ENCODE results near the gene GLI2. TPM values are rescaled to one million over a fixed set of nuclear protein-coding genes. Genes with fewer than 3 reads are reported as not detected.

Gene GLI2
- total RNA-seq, 4 donors from 2014 or later = 7.5 to 14.9 (median 8.7) TPM

- TF ChIP-seq CTCF (IDR thresholded peaks at IDR 0.05) (no peak), POLR2A (IDR thresholded peaks at IDR 0.05) (no peak), EP300 (IDR thresholded peaks at IDR 0.05) (no peak)
- Histone ChIP-seq H3K27ac (no peak overlapping the region), H3K4me3 (no peak overlapping the region), H3K4me1 (no peaks in the 10 kb centered on the region), H3K36me3 (no peaks in the 10 kb centered on the region), H3K9me3 (no peaks in the 10 kb centered on the region), H3K27me3 (no peaks in the 10 kb centered on the region)
- 76 to 84% methylated on average over 13 of the region's 13 CpGs for WGBS, 2 donors
- no peak for DNase-seq (ENCODE audit: low spot score in 2 of 2)
Measured at GRCh38 chr2:120702801-120703200, 32.9 kb upstream of the GLI2 start.

GRCh38 chr2:120703330-120703994 is 32.2 kb upstream of the GLI2 start:
- Histone ChIP-seq H3K36me3 (no peaks in the 10 kb centered on the region), H3K4me3 (no peak overlapping the region), H3K4me1 (no peaks in the 10 kb centered on the region), H3K27me3 (no peaks in the 10 kb centered on the region), H3K27ac (no peak overlapping the region), H3K9me3 (no peaks in the 10 kb centered on the region)
- TF ChIP-seq CTCF (IDR thresholded peaks at IDR 0.05) (no peak), POLR2A (IDR thresholded peaks at IDR 0.05) (no peak), EP300 (IDR thresholded peaks at IDR 0.05) (no peak)
- no peak for DNase-seq (ENCODE audit: low spot score in 2 of 2)
- 84 to 88% methylated on average over 4 of the region's 4 CpGs for WGBS, 2 donors

GRCh38 chr2:120704696-120705095 is 31.0 kb upstream of the GLI2 start:
- TF ChIP-seq CTCF (IDR thresholded peaks at IDR 0.05) (no peak), EP300 (IDR thresholded peaks at IDR 0.05) (no peak), POLR2A (IDR thresholded peaks at IDR 0.05) (no peak)
- H3K9me3 ChIP-seq = no peaks in the 10 kb centered on the region
- no peak overlapping the region for H3K4me3 ChIP-seq
- 81 to 82% methylated on average over 2 of the region's 2 CpGs for WGBS, 2 donors
- H3K27me3 ChIP-seq = no peaks in the 10 kb centered on the region
- no peak for DNase-seq (ENCODE audit: low spot score in 2 of 2)
- no peak overlapping the region for H3K27ac ChIP-seq
- H3K4me1 ChIP-seq = no peaks in the 10 kb centered on the region
- no peaks in the 10 kb centered on the region for H3K36me3 ChIP-seq

- no peak overlapping the region for H3K4me3 ChIP-seq
- H3K36me3 ChIP-seq = no peaks in the 10 kb centered on the region
- H3K27ac ChIP-seq = no peak overlapping the region
- H3K9me3 ChIP-seq = no peaks in the 10 kb centered on the region
- H3K27me3 ChIP-seq = peaks cover 0 to 12% of the 10 kb centered on the region in 2 donors
- DNase-seq (ENCODE audit: low spot score in 2 of 2) = no peak
- TF ChIP-seq EP300 (IDR thresholded peaks at IDR 0.05) (no peak), CTCF (IDR thresholded peaks at IDR 0.05) (no peak), POLR2A (IDR thresholded peaks at IDR 0.05) (no peak)
- 71 to 78% methylated on average over 3 of the region's 3 CpGs for WGBS, 2 donors
- H3K4me1 ChIP-seq = no peaks in the 10 kb centered on the region
Measured at GRCh38 chr2:120707816-120708215, 27.9 kb upstream of the GLI2 start.

- H3K4me1 ChIP-seq = no peaks in the 10 kb centered on the region
- TF ChIP-seq CTCF (IDR thresholded peaks at IDR 0.05) = no peak
- no peak for TF ChIP-seq POLR2A (IDR thresholded peaks at IDR 0.05)
- TF ChIP-seq EP300 (IDR thresholded peaks at IDR 0.05) = no peak
- no peaks in the 10 kb centered on the region for H3K9me3 ChIP-seq
- H3K27ac ChIP-seq = no peak overlapping the region
- WGBS, 2 donors = 78 to 85% methylated on average over 14 of the region's 14 CpGs
- H3K27me3 ChIP-seq = peaks cover 0 to 12% of the 10 kb centered on the region in 2 donors
- DNase-seq (ENCODE audit: low spot score in 2 of 2) = no peak
- H3K4me3 ChIP-seq = no peak overlapping the region
- H3K36me3 ChIP-seq = no peaks in the 10 kb centered on the region
Measured at GRCh38 chr2:120708944-120709607, 26.6 kb upstream of the GLI2 start.
